ENCODE measurements around the gene IZUMO2.

IZUMO2 gene

DNA sequence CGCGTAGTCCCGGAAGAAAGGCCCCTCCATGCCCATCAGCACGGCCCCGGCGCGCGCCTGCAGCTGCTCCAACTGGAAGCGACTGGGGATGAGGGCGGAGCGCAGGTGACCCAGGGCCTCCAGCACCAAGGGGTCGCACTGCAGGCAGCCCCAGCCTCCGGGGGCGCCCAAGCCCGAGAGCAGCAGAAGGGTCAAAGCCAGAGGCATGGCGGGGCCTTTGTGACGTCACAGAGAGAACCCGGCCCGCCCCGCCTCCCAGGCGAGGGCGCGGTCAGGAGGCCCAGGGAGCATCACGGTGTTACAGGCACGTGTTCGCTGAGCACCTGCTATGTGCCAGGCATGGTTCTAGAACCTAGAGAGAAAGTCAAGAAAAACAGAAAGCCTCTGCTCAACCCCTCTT, at the start of gene IZUMO2:
Gene IZUMO2, minus strand, starts transcription at position 294 of the 400 bp plus-strand sequence. Its CDS starts 87 bp downstream, at position 207.
- no peak for ATAC-seq (replicated peaks; ENCODE audit: extremely low read depth, poor library complexity, severe bottlenecking)
- no peak within 1 kb of the TSS for H3K27ac Mint-ChIP-seq (ENCODE audit: low read depth)
- peaks cover 6% of the 10 kb centered on the region for H3K9me3 Mint-ChIP-seq
- H3K4me3 Mint-ChIP-seq, result no peak within 1 kb of the TSS
- DNase-seq (ENCODE audit: low spot score in 2 of 2), result no peak
- no peaks in the 10 kb centered on the region for H3K4me1 Mint-ChIP-seq
- H3K36me3 Mint-ChIP-seq (ENCODE audit: insufficient read depth), result peaks cover 2% of the 10 kb centered on the region
- H3K27me3 Mint-ChIP-seq, result peaks cover 33% of the 10 kb centered on the region

DNA sequence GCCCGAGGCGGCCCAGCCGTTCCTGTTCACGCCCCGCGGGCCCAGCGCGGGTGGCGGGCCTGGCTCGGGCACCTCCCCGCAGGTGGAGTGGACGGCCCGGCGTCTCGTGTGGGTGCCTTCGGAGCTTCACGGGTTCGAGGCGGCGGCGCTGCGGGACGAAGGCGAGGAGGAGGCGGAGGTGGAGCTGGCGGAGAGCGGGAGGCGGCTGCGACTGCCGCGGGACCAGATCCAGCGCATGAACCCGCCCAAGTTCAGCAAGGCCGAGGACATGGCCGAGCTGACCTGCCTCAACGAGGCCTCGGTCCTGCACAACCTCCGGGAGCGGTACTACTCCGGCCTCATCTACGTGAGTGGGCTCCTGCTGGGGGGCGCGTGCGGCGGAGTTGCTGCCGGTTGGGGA, 47.3 kb upstream of the IZUMO2 start:
- H3K27ac Mint-ChIP-seq (ENCODE audit: low read depth), result no peak overlapping the region
- DNase-seq (ENCODE audit: low spot score in 2 of 2), result no peak

DNA sequence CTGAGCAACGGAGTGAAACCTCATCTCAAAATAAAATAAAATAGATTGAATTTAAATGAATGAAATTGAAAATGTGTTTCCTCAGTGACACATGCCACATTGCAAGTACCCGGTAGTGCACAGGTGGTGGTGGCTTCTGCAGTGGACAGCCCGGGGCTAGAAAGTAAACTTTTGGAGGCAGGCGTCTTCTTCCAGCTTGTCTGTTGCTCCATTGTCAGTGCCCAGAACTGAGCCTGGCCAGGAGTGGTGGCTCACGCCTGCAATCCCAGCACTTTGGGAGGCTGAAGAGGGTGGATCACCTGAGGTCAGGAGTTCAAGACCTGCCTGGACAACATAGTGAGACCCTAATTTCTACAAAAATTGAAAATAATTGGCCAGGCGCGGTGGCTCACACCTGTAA, 46.0 kb upstream of the IZUMO2 start:
- H3K4me1 Mint-ChIP-seq, result no peaks in the 10 kb centered on the region
- H3K27me3 Mint-ChIP-seq, result peaks cover 41% of the 10 kb centered on the region
- DNase-seq (ENCODE audit: low spot score in 2 of 2) (no peak), ATAC-seq (replicated peaks; ENCODE audit: extremely low read depth, poor library complexity, severe bottlenecking) (no peak)
- H3K9me3 Mint-ChIP-seq, result peaks cover 8% of the 10 kb centered on the region
- no peaks in the 10 kb centered on the region for H3K36me3 Mint-ChIP-seq (ENCODE audit: insufficient read depth)
- no peak overlapping the region for H3K4me3 Mint-ChIP-seq
- H3K27ac Mint-ChIP-seq (ENCODE audit: low read depth), result no peak overlapping the region

More for the DNA sequence above, 47.3 kb upstream of the IZUMO2 start:
- H3K4me3 Mint-ChIP-seq, result no peak overlapping the region
- H3K4me1 Mint-ChIP-seq, result no peaks in the 10 kb centered on the region
- peaks cover 29% of the 10 kb centered on the region for H3K27me3 Mint-ChIP-seq
- ATAC-seq (replicated peaks; ENCODE audit: extremely low read depth, poor library complexity, severe bottlenecking), result no peak
- H3K36me3 Mint-ChIP-seq (ENCODE audit: insufficient read depth), result no peaks in the 10 kb centered on the region
- H3K9me3 Mint-ChIP-seq, result peaks cover 8% of the 10 kb centered on the region

DNA sequence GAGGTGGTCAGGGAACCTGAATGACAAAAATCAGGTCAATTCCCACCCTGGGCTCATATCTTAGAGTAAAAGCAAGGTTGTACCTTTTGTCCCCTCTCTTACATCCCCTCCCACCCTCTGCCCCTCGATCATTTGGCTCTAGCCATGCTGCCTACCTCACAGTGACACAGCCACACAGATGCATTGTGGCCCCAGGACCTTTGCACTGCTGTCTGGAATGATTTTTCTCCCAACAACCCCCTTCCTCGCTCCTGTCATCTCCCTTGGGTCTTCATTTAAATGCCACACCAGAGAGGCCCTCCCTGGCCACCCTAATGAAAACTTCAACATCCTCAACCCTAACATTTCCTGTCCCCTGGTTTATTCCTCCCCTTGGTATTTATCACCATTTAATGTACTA, 44.6 kb upstream of the IZUMO2 start:
- ATAC-seq (replicated peaks; ENCODE audit: extremely low read depth, poor library complexity, severe bottlenecking), result no peak
- H3K4me1 Mint-ChIP-seq, result no peaks in the 10 kb centered on the region
- DNase-seq (ENCODE audit: low spot score in 2 of 2), result no peak

DNA sequence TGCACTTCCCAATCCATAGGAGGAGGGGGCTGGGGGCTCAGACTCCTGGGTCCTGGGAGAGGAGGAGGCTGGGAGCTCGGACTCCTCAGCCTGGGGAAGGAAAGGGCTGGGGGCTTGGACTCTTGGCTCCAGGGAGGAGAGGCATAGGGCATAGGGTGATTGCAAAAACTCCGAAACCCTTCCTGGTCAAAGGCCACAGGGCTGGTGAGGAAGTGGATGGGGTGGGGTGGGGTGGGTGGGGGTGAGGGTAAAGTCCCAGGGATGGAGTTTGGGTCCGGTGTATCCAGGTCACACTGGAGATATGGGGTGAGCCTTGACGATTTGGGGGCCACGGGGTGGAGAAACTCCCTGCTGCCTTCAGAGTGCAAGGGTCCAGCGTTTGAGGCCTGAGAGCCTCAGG, 43.1 kb upstream of the IZUMO2 start:
- DNase-seq (ENCODE audit: low spot score in 2 of 2) (no peak), ATAC-seq (replicated peaks; ENCODE audit: extremely low read depth, poor library complexity, severe bottlenecking) (no peak)
- no peak overlapping the region for H3K4me3 Mint-ChIP-seq
- no peaks in the 10 kb centered on the region for H3K4me1 Mint-ChIP-seq
- no peaks in the 10 kb centered on the region for H3K9me3 Mint-ChIP-seq
- H3K27me3 Mint-ChIP-seq, result peaks cover 60% of the 10 kb centered on the region
- H3K27ac Mint-ChIP-seq (ENCODE audit: low read depth), result no peak overlapping the region
- H3K36me3 Mint-ChIP-seq (ENCODE audit: insufficient read depth), result no peaks in the 10 kb centered on the region

More for the DNA sequence above, 44.6 kb upstream of the IZUMO2 start:
- Mint-ChIP-seq H3K4me3 (no peak overlapping the region), H3K27ac (ENCODE audit: low read depth) (no peak overlapping the region), H3K27me3 (peaks cover 46% of the 10 kb centered on the region), H3K36me3 (ENCODE audit: insufficient read depth) (no peaks in the 10 kb centered on the region), H3K9me3 (peaks cover 8% of the 10 kb centered on the region)

DNA sequence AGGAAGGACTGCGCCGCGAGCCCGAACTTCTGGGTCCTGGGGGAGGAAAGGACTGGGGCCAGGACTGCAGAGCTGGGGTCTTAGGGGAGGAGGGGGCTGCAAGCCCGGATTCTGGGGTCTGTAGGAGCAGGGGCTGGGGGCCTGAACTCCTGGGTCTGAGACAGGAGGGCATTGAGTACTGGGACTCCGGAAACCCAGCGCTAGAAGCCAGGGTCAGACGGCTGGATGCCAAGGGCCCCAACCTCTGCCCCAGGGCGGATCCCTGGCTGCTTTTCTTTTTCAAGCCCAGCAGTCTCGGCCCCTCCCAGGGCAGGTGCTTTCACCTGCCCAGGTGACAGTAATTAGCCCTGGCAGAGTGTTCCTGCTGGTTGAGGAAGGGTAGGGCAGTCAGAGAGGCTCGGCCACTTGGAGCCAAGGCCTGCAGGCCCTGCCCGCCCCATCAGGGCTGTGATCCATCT, 42.6 kb upstream of the IZUMO2 start:
- no peak overlapping the region for H3K4me3 Mint-ChIP-seq
- no peak for DNase-seq (ENCODE audit: low spot score in 2 of 2)
- peaks cover 60% of the 10 kb centered on the region for H3K27me3 Mint-ChIP-seq
- H3K9me3 Mint-ChIP-seq, result no peaks in the 10 kb centered on the region
- H3K4me1 Mint-ChIP-seq, result no peaks in the 10 kb centered on the region
- no peak for ATAC-seq (replicated peaks; ENCODE audit: extremely low read depth, poor library complexity, severe bottlenecking)
- no peaks in the 10 kb centered on the region for H3K36me3 Mint-ChIP-seq (ENCODE audit: insufficient read depth)
- no peak overlapping the region for H3K27ac Mint-ChIP-seq (ENCODE audit: low read depth)

DNA sequence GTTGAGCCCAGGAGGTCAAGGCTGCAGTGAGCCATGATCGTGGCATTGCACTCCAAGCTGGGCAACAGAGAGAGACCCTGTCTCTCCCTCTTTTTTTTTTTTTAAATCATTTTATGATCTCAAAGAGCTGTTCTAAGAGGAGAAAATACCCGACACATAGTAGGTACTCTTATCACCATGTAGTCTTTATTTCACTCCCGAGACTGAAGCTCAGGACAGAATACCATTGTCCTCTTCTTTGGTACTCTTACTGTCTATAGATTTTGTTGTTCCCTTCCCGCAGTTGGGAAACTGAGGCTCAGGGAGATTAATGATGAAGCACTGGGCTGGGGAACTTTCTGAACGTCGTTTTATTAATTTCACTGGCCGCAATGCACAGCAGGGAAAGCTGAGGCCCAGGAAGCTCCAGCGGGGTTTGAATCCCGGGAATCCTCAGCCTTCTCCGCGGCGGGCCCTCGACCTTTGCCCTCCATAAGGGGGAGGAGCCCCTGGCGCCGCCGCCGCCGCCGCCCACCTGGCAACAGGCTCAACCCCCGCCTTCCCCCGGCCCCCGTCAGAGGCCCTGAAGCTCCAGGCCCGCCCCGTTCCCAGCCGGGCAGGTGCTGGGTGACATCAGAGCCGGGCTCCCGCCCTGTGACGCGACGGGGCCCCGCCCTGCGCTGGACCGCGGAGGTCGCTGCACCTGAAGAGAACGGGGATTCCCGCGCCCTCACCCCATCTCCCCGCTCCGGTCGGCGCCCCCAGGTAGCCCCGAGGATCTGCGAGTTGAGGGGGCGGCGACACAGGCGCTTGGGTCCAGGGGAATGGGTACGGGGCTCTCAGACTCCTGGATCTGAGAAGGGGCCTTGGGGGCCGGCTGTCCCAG, 42.0 kb upstream of the IZUMO2 start:
- ATAC-seq (replicated peaks; ENCODE audit: extremely low read depth, poor library complexity, severe bottlenecking) (no peak), DNase-seq (ENCODE audit: low spot score in 2 of 2) (no peak)
- Mint-ChIP-seq H3K9me3 (no peaks in the 10 kb centered on the region), H3K36me3 (ENCODE audit: insufficient read depth) (no peaks in the 10 kb centered on the region), H3K27me3 (peaks cover 60% of the 10 kb centered on the region), H3K4me3 (no peak overlapping the region), H3K27ac (ENCODE audit: low read depth) (no peak overlapping the region), H3K4me1 (no peaks in the 10 kb centered on the region)

DNA sequence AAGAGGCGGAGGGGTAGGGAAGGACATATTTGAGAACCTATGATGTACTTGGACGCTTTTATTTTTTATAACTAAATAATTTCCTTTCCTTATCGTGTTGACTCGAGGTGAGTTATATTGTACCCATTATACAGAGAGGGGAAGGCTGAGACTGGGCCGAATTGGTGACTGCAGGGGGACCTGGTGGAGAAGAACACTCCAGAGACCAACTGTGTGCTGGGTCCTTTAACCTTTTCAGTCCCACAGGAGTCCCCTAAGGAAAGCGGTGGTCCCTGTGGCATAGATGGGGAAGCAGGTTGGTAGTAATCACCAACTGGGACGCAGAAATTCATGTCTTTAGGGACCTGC, 41.0 kb upstream of the IZUMO2 start:
- Mint-ChIP-seq H3K27ac (ENCODE audit: low read depth) (no peak overlapping the region), H3K9me3 (no peaks in the 10 kb centered on the region), H3K4me1 (no peaks in the 10 kb centered on the region), H3K27me3 (peaks cover 64% of the 10 kb centered on the region), H3K36me3 (ENCODE audit: insufficient read depth) (no peaks in the 10 kb centered on the region), H3K4me3 (no peak overlapping the region)
- DNase-seq (ENCODE audit: low spot score in 2 of 2), result no peak
- no peak for ATAC-seq (replicated peaks; ENCODE audit: extremely low read depth, poor library complexity, severe bottlenecking)

DNA sequence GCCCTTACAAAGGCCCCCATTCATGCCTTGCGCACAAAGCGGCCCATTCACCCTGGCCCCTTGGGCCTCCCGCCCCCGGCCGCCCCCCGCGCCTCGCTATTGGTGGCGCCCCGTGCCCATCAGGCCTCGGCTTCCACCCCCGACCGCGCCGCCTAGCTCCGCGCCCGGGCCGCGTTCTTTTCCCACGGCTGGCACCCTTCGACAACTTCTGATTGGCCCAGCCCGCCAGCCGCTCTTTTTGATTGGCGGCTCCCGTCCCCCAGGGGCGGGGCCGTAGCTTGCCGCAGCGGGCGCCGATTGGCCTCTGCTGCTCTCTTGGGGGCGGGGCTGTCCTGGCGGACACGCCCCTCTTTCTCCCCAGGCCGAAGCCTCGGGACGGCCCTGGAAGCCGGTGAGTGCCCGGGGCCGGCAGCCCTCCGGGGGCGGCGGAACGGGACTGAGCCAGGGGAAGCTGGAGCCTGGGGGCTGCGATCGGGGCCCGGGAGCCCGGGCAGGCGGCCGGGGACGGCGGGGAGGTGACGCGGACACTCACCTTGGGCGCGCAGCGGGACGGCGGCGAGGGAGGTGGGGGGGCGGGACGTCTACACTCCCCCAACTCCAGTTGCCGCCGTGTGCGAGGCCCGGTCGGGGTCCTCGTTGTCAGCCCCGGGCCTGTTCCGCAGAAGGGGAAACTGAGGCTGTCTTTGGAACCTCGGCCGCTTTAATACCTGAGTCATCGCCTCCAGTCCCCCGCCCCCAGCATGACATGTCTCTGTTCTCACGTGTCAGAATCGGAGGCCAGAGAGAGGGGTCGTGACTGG, 40.4 kb upstream of the IZUMO2 start, which contains the start of gene MYH14:
Gene MYH14, plus strand, starts transcription at position 342 of the 800 bp plus-strand sequence. CDS start 6,744 bp downstream, outside the sequence.
- H3K9me3 Mint-ChIP-seq, result no peaks in the 10 kb centered on the region
- peaks cover 69% of the 10 kb centered on the region for H3K27me3 Mint-ChIP-seq
- no peak within 1 kb of the TSS for H3K27ac Mint-ChIP-seq (ENCODE audit: low read depth)
- H3K4me1 Mint-ChIP-seq, result no peaks in the 10 kb centered on the region
- ATAC-seq (replicated peaks; ENCODE audit: extremely low read depth, poor library complexity, severe bottlenecking) (no peak), DNase-seq (ENCODE audit: low spot score in 2 of 2) (no peak)
- H3K36me3 Mint-ChIP-seq (ENCODE audit: insufficient read depth), result no peaks in the 10 kb centered on the region
- H3K4me3 Mint-ChIP-seq, result no peak within 1 kb of the TSS

DNA sequence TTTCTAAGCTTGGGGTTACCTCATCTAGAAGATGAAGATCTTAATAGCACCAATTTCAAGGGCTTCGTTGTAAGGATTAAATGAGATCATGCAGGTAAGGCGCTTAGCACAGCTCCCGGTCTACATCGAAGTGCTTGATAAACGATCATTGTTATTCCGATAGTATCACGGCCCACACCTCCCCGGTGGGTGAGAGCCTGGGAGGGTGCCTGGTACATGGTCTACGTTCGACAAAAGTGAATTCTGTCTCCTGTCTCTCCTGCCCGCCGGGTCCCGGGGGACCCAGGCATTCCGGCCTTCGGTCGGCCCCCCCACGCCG, 39.8 kb upstream of the IZUMO2 start:
- H3K36me3 Mint-ChIP-seq (ENCODE audit: insufficient read depth), result no peaks in the 10 kb centered on the region
- DNase-seq (ENCODE audit: low spot score in 2 of 2) (no peak), ATAC-seq (replicated peaks; ENCODE audit: extremely low read depth, poor library complexity, severe bottlenecking) (no peak)
- peaks cover 65% of the 10 kb centered on the region for H3K27me3 Mint-ChIP-seq
- no peaks in the 10 kb centered on the region for H3K9me3 Mint-ChIP-seq
- no peaks in the 10 kb centered on the region for H3K4me1 Mint-ChIP-seq
- H3K27ac Mint-ChIP-seq (ENCODE audit: low read depth), result no peak overlapping the region
- no peak overlapping the region for H3K4me3 Mint-ChIP-seq

DNA sequence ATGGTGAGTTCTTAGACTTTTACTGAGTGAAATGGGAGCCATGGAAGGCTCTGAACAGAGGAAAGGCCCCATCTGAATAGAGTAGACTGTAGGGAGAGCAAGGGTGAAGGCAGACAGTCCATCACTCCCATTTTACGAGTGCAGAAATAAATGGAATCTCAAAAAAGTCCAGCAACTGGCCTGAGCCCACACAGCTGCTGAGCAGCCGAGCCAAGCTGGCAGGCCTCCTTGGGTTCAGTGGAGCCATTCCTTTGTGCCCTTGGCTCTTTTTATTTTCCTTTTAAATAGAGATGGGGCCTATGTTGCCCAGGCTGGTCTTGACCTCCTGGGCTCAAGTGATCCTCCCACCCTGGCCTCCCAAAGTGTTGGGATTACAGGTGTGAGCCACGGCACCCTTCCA, 39.3 kb upstream of the IZUMO2 start:
- Mint-ChIP-seq H3K36me3 (ENCODE audit: insufficient read depth) (no peaks in the 10 kb centered on the region), H3K27ac (ENCODE audit: low read depth) (no peak overlapping the region), H3K4me3 (no peak overlapping the region), H3K4me1 (no peaks in the 10 kb centered on the region), H3K9me3 (no peaks in the 10 kb centered on the region), H3K27me3 (peaks cover 63% of the 10 kb centered on the region)
- no peak for ATAC-seq (replicated peaks; ENCODE audit: extremely low read depth, poor library complexity, severe bottlenecking)
- no peak for DNase-seq (ENCODE audit: low spot score in 2 of 2)

DNA sequence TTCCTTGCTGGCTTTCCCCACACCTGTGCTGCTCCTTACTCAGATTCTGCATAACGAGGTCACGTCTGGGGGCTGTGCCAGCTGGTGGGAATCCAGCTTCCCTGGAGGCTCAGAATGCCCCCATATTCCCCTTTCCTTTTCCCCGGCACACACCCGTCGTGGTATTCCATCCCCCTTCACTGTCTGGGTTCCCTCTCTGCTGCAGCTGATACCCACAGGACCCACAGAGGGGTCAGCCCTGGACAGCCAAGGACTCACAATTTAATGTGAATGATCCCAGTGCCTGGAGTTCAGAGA, 36.1 kb upstream of the IZUMO2 start:
- DNase-seq (ENCODE audit: low spot score in 2 of 2) (no peak), ATAC-seq (replicated peaks; ENCODE audit: extremely low read depth, poor library complexity, severe bottlenecking) (no peak)
- no peak overlapping the region for H3K27ac Mint-ChIP-seq (ENCODE audit: low read depth)
- no peaks in the 10 kb centered on the region for H3K9me3 Mint-ChIP-seq
- no peaks in the 10 kb centered on the region for H3K4me1 Mint-ChIP-seq
- no peaks in the 10 kb centered on the region for H3K36me3 Mint-ChIP-seq (ENCODE audit: insufficient read depth)
- H3K27me3 Mint-ChIP-seq, result peaks cover 48% of the 10 kb centered on the region
- no peak overlapping the region for H3K4me3 Mint-ChIP-seq

All from central memory CD8-positive, alpha-beta T cell (primary cell).